HepG2 (cell line): Measurements from ENCODE around the gene UAP1L1. TPM values are rescaled to one million over a fixed set of nuclear protein-coding genes. Genes with fewer than 3 reads are reported as not detected.

Experiments
- CBFB ChIP-seq: sonication (generic); formaldehyde crosslinking; IDR thresholded peaks from 2 replicates; pipeline ENCODE4 v1.4.0; 2020; ENCODE audit warnings: missing genetic modification reagents
- CERS6 ChIP-seq: sonication (generic); formaldehyde crosslinking; IDR thresholded peaks from 2 replicates; pipeline ENCODE4 v1.5.0; 2020; ENCODE audit warnings: missing genetic modification reagents
- CHD4 ChIP-seq: fragments of 200-600 bp; sonication (generic); IDR thresholded peaks from 2 replicates; pipeline ENCODE4 v1.7.0; 2017; ENCODE audit warnings: mild to moderate bottlenecking, low read length, borderline replicate concordance
- FOXC1 ChIP-seq: sonication (generic); formaldehyde crosslinking; IDR thresholded peaks from 2 replicates; pipeline ENCODE4 v1.8.0; 2022; ENCODE audit warnings: mild to moderate bottlenecking, missing genetic modification reagents, borderline replicate concordance
- MNT ChIP-seq: fragments of 450-650 bp; IDR thresholded peaks from 2 replicates; pipeline ENCODE4 v1.6.1; 2016
- POGK ChIP-seq: sonication (generic); formaldehyde crosslinking; conservative IDR thresholded peaks from 2 replicates; pipeline ENCODE4 v1.8.0; 2022; ENCODE audit warnings: mild to moderate bottlenecking, moderate library complexity, missing genetic modification reagents
- SKI ChIP-seq: fragments of 450-650 bp; IDR thresholded peaks from one replicate; pipeline ENCODE4 v1.6.1; 2018; ENCODE audit warnings: mild to moderate bottlenecking; ENCODE audit not compliant: partially characterized antibody
- SMARCE1 ChIP-seq: fragments of 450-650 bp; IDR thresholded peaks from 2 replicates; pipeline ENCODE4 v1.6.1; 2017; ENCODE audit warnings: borderline replicate concordance
- SP5 ChIP-seq: IDR thresholded peaks from 2 replicates; pipeline ENCODE4 v1.6.1; 2016; ENCODE audit warnings: low read depth, borderline replicate concordance
- ZBTB8A ChIP-seq: sonication (generic); formaldehyde crosslinking; IDR thresholded peaks from 2 replicates; pipeline ENCODE4 v1.4.0; 2020; ENCODE audit warnings: mild to moderate bottlenecking, low read depth, missing genetic modification reagents, borderline replicate concordance
- ZNF7 ChIP-seq: IDR thresholded peaks from 2 replicates; pipeline ENCODE4 v1.6.1; 2016; ENCODE audit warnings: missing biosample characterization, missing genetic modification reagents
- ZNF766 ChIP-seq: sonication (generic); formaldehyde crosslinking; IDR thresholded peaks from 2 replicates; pipeline ENCODE4 v1.5.0; 2020; ENCODE audit warnings: missing genetic modification reagents, borderline replicate concordance
- ZNF800 ChIP-seq: sonication (generic); formaldehyde crosslinking; IDR thresholded peaks from 2 replicates; pipeline ENCODE4 v1.4.0; 2020; ENCODE audit warnings: missing genetic modification reagents
- ZSCAN21 ChIP-seq: sonication (generic); formaldehyde crosslinking; IDR thresholded peaks from 2 replicates; pipeline ENCODE4 v1.8.0; 2022; ENCODE audit warnings: mild to moderate bottlenecking, missing genetic modification reagents, moderate library complexity, borderline replicate concordance
- polyA plus RNA-seq, 8 experiments: library from polyadenylated mRNA; depleted of rRNA in 3 of 8; stranded (reverse) in 7 of 8; unstranded in 1 of 8; fragments of >200 nt; fragmentation: Illumina TruSeq in 4 of 8; extraction: Trizol in 4 of 8; gene quantifications; 2 replicates each; pipeline versions ENCODE4 v1.2.1 to v1.2.3, GENCODE V29; 2011 to 2016; ENCODE audit warnings: low read depth in 4 of 8, missing spikeins in 1 of 8, mixed read lengths in 1 of 8; ENCODE audit not compliant: insufficient read depth in 1 of 8
- total RNA-seq, 5 experiments: library from RNA; depleted of rRNA; stranded (reverse); fragments of >200 nt; fragmentation: Illumina TruSeq; extraction: Trizol; gene quantifications; 2 replicates each; pipeline ENCODE4 v1.2.3, GENCODE V29; 2016; ENCODE audit warnings: low read depth in 1 of 5
- TF ChIP-seq, protein P1 (sequence below): sonication (generic); formaldehyde crosslinking; IDR thresholded peaks from 2 replicates; pipeline ENCODE4 v1.4.0; 2020; ENCODE audit warnings: missing genetic modification reagents, borderline replicate concordance
- TF ChIP-seq, protein P2 (sequence below): sonication (generic); formaldehyde crosslinking; IDR thresholded peaks from 2 replicates; pipeline ENCODE4 v1.4.0; 2020; ENCODE audit warnings: mild to moderate bottlenecking, missing genetic modification reagents

The UAP1L1 gene
- total and polyA plus RNA-seq, 2 of the 13 experiments (the other 11 are each of a cell fraction or from before 2014, with no cell fraction given), result 5.4 to 6.4 TPM

- no peak for TF ChIP-seq ZBTB8A (CRISPR knock-in tag)
- TF ChIP-seq ZNF766 (CRISPR knock-in tag), result no peak
- TF ChIP-seq SKI, result no peak
- no peak for TF ChIP-seq FOXC1
- TF ChIP-seq MNT, result no peak
- TF ChIP-seq ZNF7, result no peak
- TF ChIP-seq CERS6 (CRISPR knock-in tag), result no peak
- no peak for TF ChIP-seq CBFB
- no peak for TF ChIP-seq SMARCE1
- no peak for TF ChIP-seq ZNF800 (CRISPR knock-in tag)
- no peak for TF ChIP-seq ZSCAN21
- no peak for TF ChIP-seq SP5
- TF ChIP-seq CHD4, result peak; percentile 96
- TF ChIP-seq, protein P1, sequence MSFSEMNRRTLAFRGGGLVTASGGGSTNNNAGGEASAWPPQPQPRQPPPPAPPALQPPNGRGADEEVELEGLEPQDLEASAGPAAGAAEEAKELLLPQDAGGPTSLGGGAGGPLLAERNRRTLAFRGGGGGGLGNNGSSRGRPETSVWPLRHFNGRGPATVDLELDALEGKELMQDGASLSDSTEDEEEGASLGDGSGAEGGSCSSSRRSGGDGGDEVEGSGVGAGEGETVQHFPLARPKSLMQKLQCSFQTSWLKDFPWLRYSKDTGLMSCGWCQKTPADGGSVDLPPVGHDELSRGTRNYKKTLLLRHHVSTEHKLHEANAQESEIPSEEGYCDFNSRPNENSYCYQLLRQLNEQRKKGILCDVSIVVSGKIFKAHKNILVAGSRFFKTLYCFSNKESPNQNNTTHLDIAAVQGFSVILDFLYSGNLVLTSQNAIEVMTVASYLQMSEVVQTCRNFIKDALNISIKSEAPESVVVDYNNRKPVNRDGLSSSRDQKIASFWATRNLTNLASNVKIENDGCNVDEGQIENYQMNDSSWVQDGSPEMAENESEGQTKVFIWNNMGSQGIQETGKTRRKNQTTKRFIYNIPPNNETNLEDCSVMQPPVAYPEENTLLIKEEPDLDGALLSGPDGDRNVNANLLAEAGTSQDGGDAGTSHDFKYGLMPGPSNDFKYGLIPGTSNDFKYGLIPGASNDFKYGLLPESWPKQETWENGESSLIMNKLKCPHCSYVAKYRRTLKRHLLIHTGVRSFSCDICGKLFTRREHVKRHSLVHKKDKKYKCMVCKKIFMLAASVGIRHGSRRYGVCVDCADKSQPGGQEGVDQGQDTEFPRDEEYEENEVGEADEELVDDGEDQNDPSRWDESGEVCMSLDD (CRISPR knock-in tag), result no peak
- peak; percentile 35; the same call in 1 of the 2 replicates for TF ChIP-seq POGK (CRISPR knock-in tag)
- TF ChIP-seq, protein P2, sequence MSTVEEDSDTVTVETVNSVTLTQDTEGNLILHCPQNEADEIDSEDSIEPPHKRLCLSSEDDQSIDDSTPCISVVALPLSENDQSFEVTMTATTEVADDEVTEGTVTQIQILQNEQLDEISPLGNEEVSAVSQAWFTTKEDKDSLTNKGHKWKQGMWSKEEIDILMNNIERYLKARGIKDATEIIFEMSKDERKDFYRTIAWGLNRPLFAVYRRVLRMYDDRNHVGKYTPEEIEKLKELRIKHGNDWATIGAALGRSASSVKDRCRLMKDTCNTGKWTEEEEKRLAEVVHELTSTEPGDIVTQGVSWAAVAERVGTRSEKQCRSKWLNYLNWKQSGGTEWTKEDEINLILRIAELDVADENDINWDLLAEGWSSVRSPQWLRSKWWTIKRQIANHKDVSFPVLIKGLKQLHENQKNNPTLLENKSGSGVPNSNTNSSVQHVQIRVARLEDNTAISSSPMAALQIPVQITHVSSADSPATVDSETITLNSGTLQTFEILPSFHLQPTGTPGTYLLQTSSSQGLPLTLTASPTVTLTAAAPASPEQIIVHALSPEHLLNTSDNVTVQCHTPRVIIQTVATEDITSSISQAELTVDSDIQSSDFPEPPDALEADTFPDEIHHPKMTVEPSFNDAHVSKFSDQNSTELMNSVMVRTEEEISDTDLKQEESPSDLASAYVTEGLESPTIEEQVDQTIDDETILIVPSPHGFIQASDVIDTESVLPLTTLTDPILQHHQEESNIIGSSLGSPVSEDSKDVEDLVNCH (CRISPR knock-in tag), result no peak
These were observed 48.0 kb upstream of the UAP1L1 start (continued) for GRCh38 chr9:137029058-137029936.
